ENCODE results near the gene PXDN.

PXDN gene

GRCh38 chr2:1618974-1619373 is 125.3 kb downstream of the PXDN start:
- no peaks in the 10 kb centered on the region for H3K9me2 ChIP-seq (replicated peaks; ENCODE audit: insufficient read depth, low read length)
- H2AFZ ChIP-seq (ENCODE audit: low read length), result no peak overlapping the region
- TF ChIP-seq EZH2phosphoT487 (IDR thresholded peaks at IDR 0.05; ENCODE audit: low read length) (no peak), EZH2 (optimal IDR thresholded peaks at IDR 0.05; ENCODE audit: low read depth, low read length) (no peak), CTCF (IDR thresholded peaks at IDR 0.05; ENCODE audit: low read length) (no peak)

GRCh38 chr2:1618191-1618961 is 125.9 kb downstream of the PXDN start:
- no peaks in the 10 kb centered on the region for H3K9me2 ChIP-seq (replicated peaks; ENCODE audit: insufficient read depth, low read length)
- H3K4me3 ChIP-seq (ENCODE audit: low read length), result no peak overlapping the region
- H2AFZ ChIP-seq (ENCODE audit: low read length), result no peak overlapping the region
- no peak overlapping the region for H3K27ac ChIP-seq (ENCODE audit: low read length)
- no peaks in the 10 kb centered on the region for H3K9me3 ChIP-seq (replicated peaks; ENCODE audit: insufficient read depth, low read length)
- no peaks in the 10 kb centered on the region for H3K4me1 ChIP-seq (ENCODE audit: low read length)
- no peaks in the 10 kb centered on the region for H3K27me3 ChIP-seq (replicated peaks; ENCODE audit: insufficient read depth, low read length)
- DNase-seq, result no peak
- H3K9ac ChIP-seq (ENCODE audit: low read length), result no peak overlapping the region
- TF ChIP-seq EZH2phosphoT487 (IDR thresholded peaks at IDR 0.05; ENCODE audit: low read length), result no peak
- no peak for TF ChIP-seq CTCF (IDR thresholded peaks at IDR 0.05; ENCODE audit: low read length)
- no peak for TF ChIP-seq EZH2 (optimal IDR thresholded peaks at IDR 0.05; ENCODE audit: low read depth, low read length)
- no peak overlapping the region for H3K4me2 ChIP-seq (ENCODE audit: low read depth, low read length)
- H4K20me1 ChIP-seq (ENCODE audit: insufficient read depth, low read length), result no peaks in the 10 kb centered on the region
- H3F3A ChIP-seq (ENCODE audit: insufficient read depth, low read length), result no peaks in the 10 kb centered on the region
- H3K79me2 ChIP-seq (ENCODE audit: low read length), result no peaks in the 10 kb centered on the region
- no peaks in the 10 kb centered on the region for H3K36me3 ChIP-seq (replicated peaks; ENCODE audit: insufficient read depth, low read length)

More at GRCh38 chr2:1618974-1619373, 125.3 kb downstream of the PXDN start:
- no peaks in the 10 kb centered on the region for H3K4me1 ChIP-seq (ENCODE audit: low read length)
- H3K4me3 ChIP-seq (ENCODE audit: low read length), result no peak overlapping the region
- no peak overlapping the region for H3K9ac ChIP-seq (ENCODE audit: low read length)
- no peaks in the 10 kb centered on the region for H4K20me1 ChIP-seq (ENCODE audit: insufficient read depth, low read length)
- no peaks in the 10 kb centered on the region for H3K27me3 ChIP-seq (replicated peaks; ENCODE audit: insufficient read depth, low read length)
- no peak overlapping the region for H3K27ac ChIP-seq (ENCODE audit: low read length)
- H3K36me3 ChIP-seq (replicated peaks; ENCODE audit: insufficient read depth, low read length), result no peaks in the 10 kb centered on the region
- no peak for DNase-seq
- no peaks in the 10 kb centered on the region for H3K79me2 ChIP-seq (ENCODE audit: low read length)
- no peak overlapping the region for H3K4me2 ChIP-seq (ENCODE audit: low read depth, low read length)
- H3K9me3 ChIP-seq (replicated peaks; ENCODE audit: insufficient read depth, low read length), result no peaks in the 10 kb centered on the region
- no peaks in the 10 kb centered on the region for H3F3A ChIP-seq (ENCODE audit: insufficient read depth, low read length)

- Histone ChIP-seq H3K9me2 (replicated peaks; ENCODE audit: insufficient read depth, low read length) (no peaks in the 10 kb centered on the region), H3K4me1 (ENCODE audit: low read length) (no peaks in the 10 kb centered on the region), H3K4me2 (ENCODE audit: low read depth, low read length) (no peak overlapping the region), H3K36me3 (replicated peaks; ENCODE audit: insufficient read depth, low read length) (no peaks in the 10 kb centered on the region), H3K79me2 (ENCODE audit: low read length) (no peaks in the 10 kb centered on the region), H3K9ac (ENCODE audit: low read length) (no peak overlapping the region), H4K20me1 (ENCODE audit: insufficient read depth, low read length) (no peaks in the 10 kb centered on the region), H3K27me3 (replicated peaks; ENCODE audit: insufficient read depth, low read length) (no peaks in the 10 kb centered on the region), H2AFZ (ENCODE audit: low read length) (no peak overlapping the region), H3K27ac (ENCODE audit: low read length) (no peak overlapping the region), H3F3A (ENCODE audit: insufficient read depth, low read length) (no peaks in the 10 kb centered on the region), H3K9me3 (replicated peaks; ENCODE audit: insufficient read depth, low read length) (no peaks in the 10 kb centered on the region), H3K4me3 (ENCODE audit: low read length) (no peak overlapping the region)
- no peak for DNase-seq
- TF ChIP-seq CTCF (IDR thresholded peaks at IDR 0.05; ENCODE audit: low read length) (no peak), EZH2phosphoT487 (IDR thresholded peaks at IDR 0.05; ENCODE audit: low read length) (no peak), EZH2 (optimal IDR thresholded peaks at IDR 0.05; ENCODE audit: low read depth, low read length) (no peak)
Observed at GRCh38 chr2:1617425-1618021, 126.8 kb downstream of the PXDN start.

Data from MM.1S (cell line).